Measurements from ENCODE around the gene UBE2D1.
A peak's percentile ranks its signal among the peaks of the same experiment; 100 is the strongest.

Gene UBE2D1

DNA sequence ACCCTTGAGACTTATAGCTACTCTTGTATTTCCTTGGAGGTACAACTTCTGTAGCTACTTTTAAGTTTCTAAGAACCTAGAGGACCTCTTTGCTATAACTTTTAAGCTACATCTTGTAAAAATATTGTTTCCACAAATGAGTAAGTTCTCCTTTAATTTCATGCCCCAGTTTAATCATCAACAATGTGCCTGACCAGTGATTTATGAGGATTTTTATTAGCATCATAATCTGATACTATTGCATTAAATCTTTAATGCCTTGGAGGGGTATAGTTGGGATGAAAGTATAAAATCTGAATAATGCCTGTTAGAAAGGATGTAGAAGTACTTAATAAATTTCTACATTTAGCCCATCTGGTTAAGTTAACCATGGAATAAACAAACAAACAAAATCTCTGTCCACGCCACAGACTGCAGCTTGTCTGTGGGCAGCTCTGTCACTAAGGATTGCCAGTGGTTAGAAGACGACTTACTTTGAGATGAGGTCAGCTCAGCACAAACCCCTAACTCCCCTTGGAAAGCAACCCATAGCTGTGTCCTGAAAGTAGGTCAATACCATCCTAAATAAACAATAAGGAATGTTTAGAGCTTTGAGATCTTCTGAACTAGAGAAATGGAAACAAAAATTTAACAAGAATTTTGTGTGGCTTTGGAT, 18.3 kb downstream of the UBE2D1 start:
- Mint-ChIP-seq H3K27ac (no peak overlapping the region), H3K4me1 (ENCODE audit: low read depth) (peaks cover 44% of the 10 kb centered on the region), H3K27me3 (no peaks in the 10 kb centered on the region), H3K36me3 (peaks cover 4% of the 10 kb centered on the region), H3K9me3 (ENCODE audit: low read depth) (no peaks in the 10 kb centered on the region), H3K4me3 (no peak overlapping the region)

DNA sequence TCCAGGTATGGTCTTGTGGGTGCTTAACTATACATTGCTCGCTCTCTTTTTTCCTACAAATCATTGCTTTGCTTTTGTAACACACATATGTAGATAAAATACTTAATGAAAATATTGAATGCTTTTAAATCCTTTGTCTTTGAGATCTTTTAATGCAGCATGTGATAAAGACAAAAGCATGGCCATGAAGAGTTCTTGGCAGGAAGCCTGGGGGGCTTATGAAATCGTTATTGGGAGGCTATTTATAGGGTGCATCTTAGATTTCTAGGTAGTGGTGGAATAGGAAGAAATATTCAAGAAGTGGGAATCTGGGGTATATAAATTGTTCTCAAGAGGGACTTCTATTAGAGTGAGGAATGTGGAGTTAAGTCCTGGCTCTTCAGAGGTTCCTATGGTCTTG, 21.9 kb downstream of the UBE2D1 start:
- peaks cover 3% of the 10 kb centered on the region for H3K36me3 Mint-ChIP-seq
- H3K27ac Mint-ChIP-seq, result no peak overlapping the region
- H3K9me3 Mint-ChIP-seq (ENCODE audit: low read depth), result no peaks in the 10 kb centered on the region
- no peaks in the 10 kb centered on the region for H3K27me3 Mint-ChIP-seq
- H3K4me3 Mint-ChIP-seq, result no peak overlapping the region
- peaks cover 38% of the 10 kb centered on the region for H3K4me1 Mint-ChIP-seq (ENCODE audit: low read depth)

DNA sequence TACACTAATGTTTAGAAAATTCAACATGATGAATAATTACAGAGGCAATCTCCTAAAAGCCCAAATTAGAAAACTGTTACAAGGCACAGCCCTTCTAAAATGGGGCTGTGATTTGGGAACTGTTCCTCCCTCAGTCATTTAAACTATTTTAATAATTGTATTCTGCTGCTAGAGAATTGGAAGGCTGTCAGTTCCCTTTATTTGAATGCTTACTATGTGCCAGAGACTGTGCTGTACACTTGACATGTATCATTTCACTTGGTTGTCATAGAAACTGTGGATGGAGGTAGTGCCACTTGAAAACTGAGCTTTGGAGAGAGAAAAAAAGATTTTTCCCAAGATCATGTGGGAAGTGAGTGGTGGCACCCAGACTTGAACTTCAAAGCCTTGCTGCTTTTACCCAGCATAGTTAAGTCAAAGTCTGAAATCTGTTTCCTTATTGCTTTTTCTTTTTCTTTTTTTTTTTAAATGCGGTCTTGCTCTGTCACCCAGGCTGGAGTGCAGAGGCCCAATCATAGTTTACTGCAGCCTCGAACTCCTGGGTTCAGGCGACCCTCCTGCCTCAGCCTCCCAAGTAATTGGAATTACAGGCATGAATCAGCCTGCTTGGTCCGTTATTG, 23.6 kb downstream of the UBE2D1 start:
- Mint-ChIP-seq H3K4me3 (no peak overlapping the region), H3K27me3 (no peaks in the 10 kb centered on the region), H3K4me1 (ENCODE audit: low read depth) (peaks cover 34% of the 10 kb centered on the region), H3K27ac (no peak overlapping the region), H3K9me3 (ENCODE audit: low read depth) (no peaks in the 10 kb centered on the region), H3K36me3 (peaks cover 6% of the 10 kb centered on the region)

DNA sequence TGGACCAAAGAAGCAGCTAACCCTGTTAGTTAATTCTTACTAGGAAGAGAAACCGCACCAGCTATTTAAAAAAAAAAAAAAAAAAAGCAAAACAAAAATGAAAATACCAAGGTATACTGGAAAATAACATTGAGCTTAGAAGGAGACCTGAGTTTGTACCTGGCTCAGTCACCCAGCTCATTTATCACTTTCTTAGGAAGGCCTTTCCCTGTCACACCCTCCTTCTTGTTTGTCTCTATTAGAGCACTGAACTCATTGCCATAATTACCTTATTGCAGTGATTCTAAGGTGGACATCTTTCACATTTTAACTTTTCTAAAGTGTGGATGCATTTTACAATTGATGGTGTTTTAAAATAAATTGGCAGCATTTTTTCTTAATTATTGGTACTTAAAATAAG, 24.1 kb downstream of the UBE2D1 start:
- no peak overlapping the region for H3K27ac Mint-ChIP-seq
- peaks cover 8% of the 10 kb centered on the region for H3K36me3 Mint-ChIP-seq
- H3K27me3 Mint-ChIP-seq, result no peaks in the 10 kb centered on the region
- no peak overlapping the region for H3K4me3 Mint-ChIP-seq
- peaks cover 34% of the 10 kb centered on the region for H3K4me1 Mint-ChIP-seq (ENCODE audit: low read depth)
- no peaks in the 10 kb centered on the region for H3K9me3 Mint-ChIP-seq (ENCODE audit: low read depth)

DNA sequence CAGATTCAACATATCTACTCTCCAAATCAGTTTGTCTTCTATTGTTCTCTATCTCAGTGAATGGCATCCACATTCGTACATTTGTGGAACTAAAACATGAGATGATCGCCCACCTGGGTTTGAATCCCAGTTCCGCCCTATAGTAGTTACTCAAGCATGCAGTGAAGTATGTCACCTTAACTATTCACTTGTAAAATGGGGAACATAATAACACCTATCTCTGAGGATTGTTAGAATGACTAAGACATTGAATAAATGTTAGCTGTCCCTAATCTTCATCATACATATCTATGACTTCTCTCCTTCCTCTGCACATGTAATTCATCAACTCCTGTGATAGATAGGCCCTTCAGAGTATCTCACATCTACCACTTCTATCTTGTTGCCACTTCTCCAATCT, 24.7 kb downstream of the UBE2D1 start:
- peaks cover 34% of the 10 kb centered on the region for H3K4me1 Mint-ChIP-seq (ENCODE audit: low read depth)
- H3K4me3 Mint-ChIP-seq, result no peak overlapping the region
- no peaks in the 10 kb centered on the region for H3K27me3 Mint-ChIP-seq
- no peaks in the 10 kb centered on the region for H3K9me3 Mint-ChIP-seq (ENCODE audit: low read depth)
- peaks cover 9% of the 10 kb centered on the region for H3K36me3 Mint-ChIP-seq
- peak overlapping the region; percentile 3 for H3K27ac Mint-ChIP-seq

DNA sequence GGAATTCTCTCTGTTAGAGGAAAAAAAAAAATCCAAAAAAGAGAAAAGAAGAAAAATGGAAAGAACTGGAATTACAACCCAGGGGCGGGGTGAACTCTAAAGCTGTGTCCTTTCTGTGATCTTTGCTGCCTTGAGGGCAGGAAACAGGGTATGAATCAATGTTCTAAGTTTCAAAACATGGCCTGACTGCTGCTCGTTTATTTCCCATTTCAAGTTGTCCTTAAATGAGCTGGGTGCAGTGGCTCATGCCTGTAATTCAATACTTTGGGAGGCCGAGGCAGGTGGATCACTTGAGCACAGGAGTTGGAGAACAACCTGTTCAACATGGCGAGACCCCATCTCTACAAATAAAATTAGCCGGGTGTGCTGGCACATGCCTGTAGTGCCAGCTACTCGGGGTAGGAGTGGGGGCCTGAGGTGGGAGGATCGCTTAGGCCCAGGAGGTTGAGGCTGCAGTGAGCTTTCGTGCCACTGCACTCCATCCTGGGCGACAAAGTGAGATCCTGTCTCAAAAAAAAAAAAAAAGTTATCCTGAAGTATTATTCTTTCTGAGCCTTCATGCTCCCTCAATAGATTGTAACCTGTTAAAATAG, 25.7 kb downstream of the UBE2D1 start:
- Mint-ChIP-seq H3K27ac (no peak overlapping the region), H3K36me3 (peaks cover 12% of the 10 kb centered on the region), H3K4me3 (no peak overlapping the region), H3K4me1 (ENCODE audit: low read depth) (peaks cover 29% of the 10 kb centered on the region), H3K27me3 (no peaks in the 10 kb centered on the region), H3K9me3 (ENCODE audit: low read depth) (no peaks in the 10 kb centered on the region)

DNA sequence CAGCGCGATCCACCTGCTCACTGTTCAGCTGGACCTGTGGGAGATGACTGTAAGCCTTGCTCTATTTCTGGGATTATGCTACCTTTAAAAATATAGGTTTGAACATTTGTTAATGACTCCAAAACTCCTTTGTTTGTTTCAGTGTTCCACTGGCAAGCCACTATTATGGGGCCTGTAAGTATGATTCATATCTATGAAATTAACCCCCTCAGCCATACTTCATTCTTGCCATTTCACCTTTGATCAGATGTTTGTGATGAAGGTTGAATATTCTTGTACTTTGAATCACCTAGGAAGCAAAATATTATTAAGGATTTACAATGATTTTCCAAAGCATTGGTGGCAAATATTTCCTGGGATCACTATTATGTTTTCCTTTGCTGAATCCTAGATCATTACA, 26.5 kb downstream of the UBE2D1 start:
- no peaks in the 10 kb centered on the region for H3K9me3 Mint-ChIP-seq (ENCODE audit: low read depth)
- H3K27me3 Mint-ChIP-seq, result no peaks in the 10 kb centered on the region
- no peak overlapping the region for H3K27ac Mint-ChIP-seq
- peaks cover 27% of the 10 kb centered on the region for H3K4me1 Mint-ChIP-seq (ENCODE audit: low read depth)
- H3K36me3 Mint-ChIP-seq, result peaks cover 12% of the 10 kb centered on the region
- H3K4me3 Mint-ChIP-seq, result no peak overlapping the region

DNA sequence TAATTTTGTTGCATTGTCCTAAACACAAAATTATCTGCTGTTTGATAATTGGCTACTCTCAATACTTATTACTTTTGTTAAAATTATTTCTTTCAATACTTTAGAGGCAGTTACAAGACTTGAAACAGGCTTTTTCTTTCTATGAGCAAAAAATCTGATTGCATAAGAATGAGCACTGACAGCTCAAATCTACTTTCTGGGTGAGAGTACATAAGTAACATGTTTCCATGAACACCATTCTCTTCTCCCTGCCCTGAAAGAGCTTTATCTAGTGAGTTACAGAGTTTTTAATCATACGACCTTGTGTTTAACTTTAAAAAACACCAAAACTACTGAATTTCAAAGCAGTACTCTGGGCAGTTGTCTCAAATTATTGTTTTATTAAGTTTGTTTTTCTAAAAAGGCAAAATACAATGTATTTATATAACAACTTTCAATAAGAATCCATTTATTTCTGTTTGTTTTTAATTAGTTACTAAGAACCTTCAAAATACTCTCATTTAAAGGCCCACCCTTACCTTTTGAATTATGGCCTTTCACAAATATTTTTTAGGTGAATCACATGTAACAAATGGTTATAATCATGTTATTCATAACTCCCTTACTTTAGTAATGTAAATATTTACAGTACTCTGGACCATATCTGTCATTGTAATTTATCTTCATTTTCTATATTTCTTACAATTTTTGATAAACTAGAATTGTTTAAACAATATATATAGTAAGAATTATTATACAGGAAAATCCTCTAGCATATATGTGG, 27.4 kb downstream of the UBE2D1 start:
- peaks cover 12% of the 10 kb centered on the region for H3K36me3 Mint-ChIP-seq
- H3K27me3 Mint-ChIP-seq, result no peaks in the 10 kb centered on the region
- no peak overlapping the region for H3K27ac Mint-ChIP-seq
- no peak overlapping the region for H3K4me3 Mint-ChIP-seq
- H3K4me1 Mint-ChIP-seq (ENCODE audit: low read depth), result peaks cover 22% of the 10 kb centered on the region
- no peaks in the 10 kb centered on the region for H3K9me3 Mint-ChIP-seq (ENCODE audit: low read depth)

DNA sequence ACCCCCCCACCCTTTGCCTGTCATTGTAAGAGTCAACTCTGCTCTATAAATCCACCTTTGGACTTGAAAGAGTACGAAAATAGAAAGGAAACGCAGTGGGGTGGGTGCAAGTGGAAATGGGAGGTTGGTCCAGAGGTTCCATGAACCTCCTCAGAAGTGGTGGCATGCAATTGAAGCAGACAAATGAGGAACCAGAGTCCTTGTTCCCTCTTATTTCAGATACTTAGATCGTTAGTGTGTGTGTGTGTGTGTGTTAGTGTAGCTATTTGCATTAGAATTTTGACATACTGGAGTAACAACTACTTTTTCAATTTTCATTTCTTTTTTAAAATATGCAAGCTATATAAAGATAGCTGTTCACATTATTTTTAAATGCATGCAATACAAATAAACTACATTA, 32.3 kb downstream of the UBE2D1 start:
- H3K9me3 Mint-ChIP-seq (ENCODE audit: low read depth), result no peaks in the 10 kb centered on the region

DNA sequence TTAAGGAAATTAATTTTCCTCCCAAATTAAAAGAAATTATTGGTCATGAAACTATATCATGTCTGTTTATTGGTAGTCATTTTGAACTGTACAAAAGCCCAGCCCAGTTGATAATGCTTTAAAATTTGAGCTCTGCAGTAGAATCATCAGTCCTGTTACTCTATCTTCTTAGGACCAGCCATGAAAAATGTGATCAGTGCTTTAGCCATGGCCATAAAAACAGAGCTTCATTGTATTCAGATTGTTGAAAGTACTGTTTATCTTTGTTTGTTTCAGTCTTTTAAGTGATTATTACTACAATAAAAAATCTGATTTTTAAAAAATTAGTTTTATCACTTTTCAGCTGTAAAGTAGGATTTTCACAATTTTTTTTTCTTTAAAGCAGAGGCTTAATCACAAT, 36.7 kb downstream of the UBE2D1 start:
- no peak overlapping the region for H3K4me3 Mint-ChIP-seq
- no peak overlapping the region for H3K27ac Mint-ChIP-seq
- H3K36me3 Mint-ChIP-seq, result peaks cover 4% of the 10 kb centered on the region
- H3K9me3 Mint-ChIP-seq (ENCODE audit: low read depth), result no peaks in the 10 kb centered on the region
- H3K27me3 Mint-ChIP-seq, result no peaks in the 10 kb centered on the region
- H3K4me1 Mint-ChIP-seq (ENCODE audit: low read depth), result no peaks in the 10 kb centered on the region

More for the DNA sequence above, 32.3 kb downstream of the UBE2D1 start:
- no peaks in the 10 kb centered on the region for H3K4me1 Mint-ChIP-seq (ENCODE audit: low read depth)
- no peak overlapping the region for H3K27ac Mint-ChIP-seq
- no peaks in the 10 kb centered on the region for H3K27me3 Mint-ChIP-seq
- no peak overlapping the region for H3K4me3 Mint-ChIP-seq
- peaks cover 11% of the 10 kb centered on the region for H3K36me3 Mint-ChIP-seq

DNA sequence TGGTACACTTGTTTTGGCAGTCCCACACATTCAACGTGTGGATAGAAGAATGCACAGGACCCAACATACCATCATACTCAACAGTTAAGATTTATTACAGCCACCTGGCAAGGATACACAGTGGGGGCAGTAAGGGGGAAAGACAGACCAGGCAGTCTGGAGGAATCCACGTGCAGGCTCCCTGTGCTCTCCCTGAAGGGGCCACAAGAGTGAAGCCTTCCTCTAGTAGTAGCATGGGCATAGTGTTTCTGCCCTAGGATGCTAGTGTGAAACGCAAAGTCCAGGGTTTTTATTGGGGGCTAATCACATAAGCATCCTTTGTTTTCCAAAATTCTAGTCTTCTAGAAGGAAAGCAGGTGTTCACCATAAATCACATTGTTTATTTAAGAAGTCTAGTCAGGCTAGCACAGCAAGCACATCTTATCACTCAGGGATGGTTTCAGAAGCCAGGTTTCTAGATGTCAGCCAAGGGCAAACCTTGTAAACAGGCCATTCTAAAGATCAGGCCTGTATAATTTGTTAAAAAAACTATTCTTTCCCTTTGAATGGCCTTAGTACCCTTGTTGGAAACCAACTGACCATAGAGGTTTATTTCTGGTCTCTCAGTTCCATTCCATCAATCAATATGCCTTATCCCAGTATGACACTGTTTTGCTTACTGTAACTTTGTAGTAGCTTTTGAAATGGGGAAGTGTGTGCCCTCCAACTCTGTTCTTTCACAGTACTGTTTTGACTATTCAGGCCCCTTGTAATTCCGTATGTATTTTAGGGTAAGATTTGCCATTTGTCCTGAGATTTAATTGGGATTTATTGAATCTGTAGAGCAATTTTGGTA, 38.0 kb downstream of the UBE2D1 start:
- H3K36me3 Mint-ChIP-seq, result peaks cover 4% of the 10 kb centered on the region

DNA sequence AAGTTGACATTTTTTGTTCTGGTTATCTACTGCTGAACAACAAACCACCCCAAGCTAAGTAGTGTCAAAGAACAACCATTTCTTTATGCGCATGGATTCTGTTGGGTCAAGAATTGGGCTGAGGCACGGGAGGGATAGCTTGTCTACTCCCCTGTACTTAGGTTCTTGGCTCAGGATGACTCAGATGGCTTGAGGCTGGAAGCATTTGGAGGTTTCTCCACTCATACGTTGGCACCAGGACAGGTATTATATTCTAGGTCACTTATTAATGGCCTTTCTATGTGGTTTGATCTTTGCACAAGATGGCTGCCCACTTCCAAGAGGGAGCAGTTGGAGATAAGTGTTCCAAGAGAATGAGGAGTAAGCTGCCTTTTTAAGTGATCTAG, 38.6 kb downstream of the UBE2D1 start:
- Mint-ChIP-seq H3K9me3 (ENCODE audit: low read depth) (no peaks in the 10 kb centered on the region), H3K27ac (no peak overlapping the region), H3K36me3 (peaks cover 4% of the 10 kb centered on the region), H3K4me1 (ENCODE audit: low read depth) (no peaks in the 10 kb centered on the region), H3K4me3 (no peak overlapping the region), H3K27me3 (no peaks in the 10 kb centered on the region)

More for the DNA sequence above, 38.0 kb downstream of the UBE2D1 start:
- no peaks in the 10 kb centered on the region for H3K9me3 Mint-ChIP-seq (ENCODE audit: low read depth)
- no peak overlapping the region for H3K4me3 Mint-ChIP-seq
- H3K4me1 Mint-ChIP-seq (ENCODE audit: low read depth), result no peaks in the 10 kb centered on the region
- no peak overlapping the region for H3K27ac Mint-ChIP-seq
- H3K27me3 Mint-ChIP-seq, result no peaks in the 10 kb centered on the region

DNA sequence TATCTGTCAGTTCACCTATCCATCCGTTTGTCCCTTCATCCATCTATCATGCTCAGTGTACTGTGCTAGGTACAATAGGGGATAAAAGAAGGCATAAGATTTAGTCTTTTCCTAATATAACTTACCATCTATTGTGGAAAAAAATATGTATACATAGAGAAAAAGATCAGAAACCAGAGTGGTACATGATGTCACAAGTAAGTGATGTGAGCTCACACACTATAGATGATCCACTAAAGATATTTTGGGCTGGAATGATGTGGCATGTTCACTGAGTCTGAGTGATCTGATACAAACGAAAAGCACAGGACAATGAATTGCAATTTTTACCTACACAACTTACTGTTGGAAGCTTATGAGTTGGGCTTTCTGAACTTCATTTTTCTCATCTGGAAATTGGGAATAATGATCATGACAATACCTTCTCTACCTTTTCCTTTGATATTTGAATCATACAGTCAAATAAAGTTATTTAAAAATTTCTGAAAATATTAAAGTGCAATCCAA, 47.7 kb downstream of the UBE2D1 start:
- no peak overlapping the region for H3K27ac Mint-ChIP-seq
- H3K4me3 Mint-ChIP-seq, result no peak overlapping the region
- H3K27me3 Mint-ChIP-seq, result no peaks in the 10 kb centered on the region
- no peaks in the 10 kb centered on the region for H3K9me3 Mint-ChIP-seq (ENCODE audit: low read depth)
- H3K36me3 Mint-ChIP-seq, result peaks cover 3% of the 10 kb centered on the region
- H3K4me1 Mint-ChIP-seq (ENCODE audit: low read depth), result peaks cover 28% of the 10 kb centered on the region

DNA sequence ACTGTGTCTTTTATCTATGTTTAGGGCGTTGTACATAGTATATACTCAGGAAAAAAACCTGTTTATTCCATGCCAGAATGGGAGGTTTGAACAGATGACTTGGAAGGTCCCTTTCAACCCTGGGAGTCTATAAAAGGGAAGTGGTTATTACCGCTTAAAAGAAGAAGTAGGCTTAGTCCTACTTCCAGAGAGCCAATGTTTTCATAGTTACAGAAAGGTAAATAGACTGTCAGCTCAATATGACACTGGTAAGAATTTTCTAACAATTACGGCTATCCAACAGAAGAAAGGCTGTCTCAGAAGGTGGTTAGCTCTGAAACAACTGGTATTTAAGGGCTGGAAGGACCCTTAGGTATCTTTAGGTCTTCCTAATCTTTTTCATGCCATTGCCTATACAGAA, 49.3 kb downstream of the UBE2D1 start:
- H3K27ac Mint-ChIP-seq, result peak overlapping the region; percentile 73
- H3K4me1 Mint-ChIP-seq (ENCODE audit: low read depth), result peaks cover 41% of the 10 kb centered on the region
- H3K9me3 Mint-ChIP-seq (ENCODE audit: low read depth), result no peaks in the 10 kb centered on the region
- peak overlapping the region; percentile 97 for H3K4me3 Mint-ChIP-seq
- H3K36me3 Mint-ChIP-seq, result peaks cover 6% of the 10 kb centered on the region
- H3K27me3 Mint-ChIP-seq, result no peaks in the 10 kb centered on the region

Data from activated naive CD8-positive, alpha-beta T cell (primary cell).